Measurements from ENCODE around the gene ING5.
A peak's percentile ranks its signal among the peaks of the same experiment; 100 is the strongest.
"Not testable (repeated sequence)": the region's sequence is repeated elsewhere in the genome, so short reads cannot be mapped to it uniquely, and the experiment has no call there.

ING5 gene

GRCh38 chr2:241734208-241734466 is 32.3 kb downstream of the ING5 start:
- no peak for DNase-seq (ENCODE audit: low read depth, low spot score)
- H3K27ac ChIP-seq, result no peak overlapping the region

- peak within 1 kb of the TSS; percentile 72 for H3K27ac ChIP-seq
- DNase-seq (ENCODE audit: low read depth, low spot score), result peak; percentile 22
Observed at GRCh38 chr2:241734467-241735208, 32.8 kb downstream of the ING5 start, which contains the start of gene D2HGDH. TSS of gene D2HGDH (plus strand) at chr2:241734630. CDS start at chr2:241735225, 595 bp downstream.

GRCh38 chr2:241736111-241736510 is 34.3 kb downstream of the ING5 start:
- DNase-seq (ENCODE audit: low read depth, low spot score), result no peak
- H3K27ac ChIP-seq, result no peak overlapping the region

- no peak overlapping the region for H3K27ac ChIP-seq
- DNase-seq (ENCODE audit: low read depth, low spot score), result no peak
Observed at GRCh38 chr2:241738040-241738686, 36.3 kb downstream of the ING5 start.

- no peak for DNase-seq (ENCODE audit: low read depth, low spot score)
- no peak overlapping the region for H3K27ac ChIP-seq
Observed at GRCh38 chr2:241739177-241739576, 37.3 kb downstream of the ING5 start.

GRCh38 chr2:241739651-241740050 is 37.8 kb downstream of the ING5 start:
- DNase-seq (ENCODE audit: low read depth, low spot score), result no peak
- H3K27ac ChIP-seq, result no peak overlapping the region

- peak; percentile 62 for DNase-seq (ENCODE audit: low read depth, low spot score)
- H3K27ac ChIP-seq, result no peak overlapping the region
Observed at GRCh38 chr2:241741016-241741415, 39.2 kb downstream of the ING5 start.

- no peak for DNase-seq (ENCODE audit: low read depth, low spot score)
- no peak overlapping the region for H3K27ac ChIP-seq
Observed at GRCh38 chr2:241742320-241742939, 40.6 kb downstream of the ING5 start.

GRCh38 chr2:241743008-241743407 is 41.2 kb downstream of the ING5 start:
- not testable (repeated sequence) for DNase-seq (ENCODE audit: low read depth, low spot score); H3K27ac ChIP-seq

GRCh38 chr2:241743620-241744019 is 41.8 kb downstream of the ING5 start:
- no peak overlapping the region for H3K27ac ChIP-seq
- no peak for DNase-seq (ENCODE audit: low read depth, low spot score)

- no peak overlapping the region for H3K27ac ChIP-seq
- DNase-seq (ENCODE audit: low read depth, low spot score), result no peak
Observed at GRCh38 chr2:241744028-241744754, 42.4 kb downstream of the ING5 start.

GRCh38 chr2:241745276-241745675 is 43.4 kb downstream of the ING5 start:
- DNase-seq (ENCODE audit: low read depth, low spot score), result no peak
- no peak overlapping the region for H3K27ac ChIP-seq

GRCh38 chr2:241746084-241746483 is 44.2 kb downstream of the ING5 start:
- no peak for DNase-seq (ENCODE audit: low read depth, low spot score)

GRCh38 chr2:241748468-241749256 is 46.8 kb downstream of the ING5 start:
- no peak overlapping the region for H3K27ac ChIP-seq
- DNase-seq (ENCODE audit: low read depth, low spot score), result no peak

More at GRCh38 chr2:241746084-241746483, 44.2 kb downstream of the ING5 start:
- no peak overlapping the region for H3K27ac ChIP-seq

GRCh38 chr2:241750076-241750840 is 48.4 kb downstream of the ING5 start:
- DNase-seq (ENCODE audit: low read depth, low spot score), result no peak
- H3K27ac ChIP-seq, result no peak overlapping the region

GRCh38 chr2:241751152-241751551 is 49.3 kb downstream of the ING5 start:
- no peak overlapping the region for H3K27ac ChIP-seq
- DNase-seq (ENCODE audit: low read depth, low spot score), result no peak

- DNase-seq (ENCODE audit: low read depth, low spot score), result no peak
- no peak overlapping the region for H3K27ac ChIP-seq
Observed at GRCh38 chr2:241751776-241752175, 49.9 kb downstream of the ING5 start.

GRCh38 chr2:241752253-241752652 is 50.4 kb downstream of the ING5 start:
- no peak for DNase-seq (ENCODE audit: low read depth, low spot score)
- no peak overlapping the region for H3K27ac ChIP-seq

GRCh38 chr2:241752689-241753276 is 50.9 kb downstream of the ING5 start:
- no peak for DNase-seq (ENCODE audit: low read depth, low spot score)
- no peak overlapping the region for H3K27ac ChIP-seq

Measured in epithelial cell of prostate (primary cell).